Renal pelvis (tissue), 3 donors: ENCODE results near the gene AMELX. TPM values are rescaled to one million over a fixed set of nuclear protein-coding genes. Genes with fewer than 3 reads are reported as not detected.

Source experiments
- polyA plus RNA-seq, 3 donors: library from polyadenylated mRNA; unstranded; fragments of 120-200 nt; gene quantifications; one replicate each; pipeline ENCODE4 v1.2.1, GENCODE V29; 2013; ENCODE audit not compliant: insufficient read length in 3 of 3

Gene AMELX
- polyA plus RNA-seq, 3 donors = not detected

Other genes with a start within 250 kb of the AMELX start
- 10 to 100 TPM; 24.5 to 29.7 (median 27.3) TPM for gene HCCS, start 182.1 kb upstream of the AMELX start, polyA plus RNA-seq